Ectodermal cell (in vitro differentiated cells): ENCODE results near the gene ALG2.

Experiments
- H3K27ac ChIP-seq: 2 replicates; pipeline ENCODE4 v1.7.0; 2013; ENCODE audit warnings: mild to moderate bottlenecking, low read depth, low read length; ENCODE audit not compliant: insufficient read depth, poor library complexity, severe bottlenecking
- H3K27me3 ChIP-seq: 2 replicates; pipeline ENCODE4 v1.7.0; 2013; ENCODE audit warnings: mild to moderate bottlenecking, low read length; ENCODE audit not compliant: insufficient read depth, control insufficient read depth, poor library complexity, severe bottlenecking
- H3K36me3 ChIP-seq: one replicate; pipeline ENCODE4 v1.7.0; 2013; ENCODE audit warnings: low read length; ENCODE audit not compliant: control insufficient read depth, insufficient read depth
- H3K4me1 ChIP-seq: one replicate; pipeline ENCODE4 v1.7.0; 2013; ENCODE audit warnings: low read length; ENCODE audit not compliant: control insufficient read depth, insufficient read depth
- H3K4me3 ChIP-seq: 2 replicates; pipeline ENCODE4 v1.7.0; 2013; ENCODE audit warnings: low read depth, low read length, control low read depth; ENCODE audit not compliant: insufficient read depth
- H3K9me3 ChIP-seq: 2 replicates; pipeline ENCODE4 v1.7.0; 2013; ENCODE audit warnings: mild to moderate bottlenecking, low read length, moderate library complexity; ENCODE audit not compliant: control insufficient read depth
- WGBS, 2 experiments: methylation state at CpG; one replicate each; pipeline ENCODE4 v1.1.7; 2013; ENCODE audit warnings: missing lambda C conversion rate in 2 of 2; 5-methylcytosine and 5-hydroxymethylcytosine counted together

Gene ALG2

DNA sequence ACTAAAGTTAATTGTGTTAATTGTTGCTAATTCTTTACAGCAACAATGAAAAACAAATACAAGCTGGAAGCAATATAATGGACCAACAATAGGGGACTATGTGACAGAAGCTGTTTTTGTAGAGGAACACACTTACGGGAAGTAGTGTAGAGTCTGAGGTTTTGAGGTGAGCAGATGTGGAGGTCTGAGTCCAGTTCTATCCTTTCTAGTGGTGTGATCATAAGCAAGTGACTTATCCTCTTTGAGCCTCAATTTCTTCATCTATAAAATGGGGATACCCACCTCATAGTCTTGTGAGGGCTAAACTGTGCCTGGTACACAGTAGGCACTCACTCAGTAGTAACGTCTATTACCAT is 28.3 kb downstream of the ALG2 start:
- no peak overlapping the region for H3K27ac ChIP-seq
- H3K4me3 ChIP-seq, result no peak overlapping the region
- H3K4me1 ChIP-seq, result no peaks in the 10 kb centered on the region
- WGBS, 2 experiments, result 96 to 100% methylated on average over 2 of the region's 2 CpGs
- H3K27me3 ChIP-seq, result no peaks in the 10 kb centered on the region
- H3K36me3 ChIP-seq, result no peaks in the 10 kb centered on the region
- H3K9me3 ChIP-seq, result no peaks in the 10 kb centered on the region

DNA sequence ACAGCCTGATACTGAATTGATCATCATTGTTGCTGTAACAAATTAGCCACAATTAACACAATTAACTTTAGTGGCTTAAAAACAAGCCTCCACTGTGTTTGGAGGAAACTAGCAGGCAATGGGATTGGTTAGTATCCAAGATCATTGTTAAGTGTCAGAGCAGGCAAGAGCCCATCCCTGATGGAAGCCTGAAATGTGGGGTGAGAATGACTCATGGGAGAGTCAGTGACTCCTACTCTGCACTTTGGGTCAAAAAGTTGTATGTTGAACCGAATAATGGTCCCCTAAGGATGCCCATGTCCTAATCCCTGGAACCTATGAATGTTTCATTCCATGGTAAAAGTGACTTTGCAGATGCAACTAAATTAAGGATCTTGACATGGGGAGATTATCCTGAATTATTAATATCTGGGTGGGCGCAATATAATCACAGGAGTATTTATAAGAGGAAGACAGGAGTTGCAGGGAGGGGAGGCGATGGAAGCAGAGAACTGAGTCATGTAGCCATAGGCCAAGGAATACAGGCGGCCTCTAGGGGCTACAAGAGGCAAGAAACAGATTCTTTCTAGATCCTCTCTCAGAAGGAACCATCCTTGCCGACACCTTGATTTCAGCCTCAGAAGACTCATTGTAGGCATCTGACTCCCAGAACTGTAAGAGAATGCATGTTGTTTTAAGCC is 28.8 kb downstream of the ALG2 start:
- Histone ChIP-seq H3K4me1 (no peaks in the 10 kb centered on the region), H3K27ac (no peak overlapping the region), H3K9me3 (no peaks in the 10 kb centered on the region), H3K36me3 (no peaks in the 10 kb centered on the region), H3K4me3 (no peak overlapping the region), H3K27me3 (no peaks in the 10 kb centered on the region)
- WGBS, 2 experiments, result 82 to 83% methylated on average over 5 of the region's 5 CpGs

DNA sequence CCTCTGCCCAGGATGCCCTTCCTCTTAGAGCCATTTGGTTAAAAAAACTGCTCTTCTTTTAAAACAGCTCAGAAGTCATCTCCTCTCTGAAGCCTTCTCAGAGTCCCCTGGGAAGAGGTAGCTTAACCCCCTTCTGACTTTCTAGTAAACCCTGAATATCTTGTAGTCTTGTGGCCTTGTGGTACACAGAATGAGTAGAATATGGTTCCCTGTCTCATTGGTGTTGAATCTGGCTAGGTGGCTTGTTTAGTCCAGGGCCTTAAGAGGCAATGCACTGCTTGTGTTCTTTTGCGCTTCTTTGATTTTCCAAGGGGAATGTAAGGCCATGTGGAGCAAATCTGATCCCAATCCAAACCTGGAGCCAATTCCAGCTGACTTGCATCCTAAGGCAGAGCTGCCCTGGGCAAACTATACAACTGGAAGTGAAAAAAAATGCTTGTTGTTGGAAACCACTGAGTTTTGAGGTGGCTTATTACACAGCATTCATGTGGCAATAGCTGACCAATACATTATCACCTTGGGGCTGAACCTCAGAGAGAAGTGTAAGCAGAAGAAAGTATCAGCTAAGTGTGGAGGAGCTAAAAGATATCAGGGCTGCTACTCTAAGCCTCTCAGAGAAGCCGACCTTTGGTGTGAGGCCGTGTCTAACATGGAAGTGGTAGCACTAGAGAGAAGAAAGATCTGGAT is 31.0 kb downstream of the ALG2 start:
- Histone ChIP-seq H3K36me3 (no peaks in the 10 kb centered on the region), H3K9me3 (no peaks in the 10 kb centered on the region), H3K4me3 (no peak overlapping the region), H3K27ac (no peak overlapping the region), H3K27me3 (no peaks in the 10 kb centered on the region), H3K4me1 (no peaks in the 10 kb centered on the region)
- WGBS, 2 experiments, result 80 to 86% methylated on average over 3 of the region's 3 CpGs

DNA sequence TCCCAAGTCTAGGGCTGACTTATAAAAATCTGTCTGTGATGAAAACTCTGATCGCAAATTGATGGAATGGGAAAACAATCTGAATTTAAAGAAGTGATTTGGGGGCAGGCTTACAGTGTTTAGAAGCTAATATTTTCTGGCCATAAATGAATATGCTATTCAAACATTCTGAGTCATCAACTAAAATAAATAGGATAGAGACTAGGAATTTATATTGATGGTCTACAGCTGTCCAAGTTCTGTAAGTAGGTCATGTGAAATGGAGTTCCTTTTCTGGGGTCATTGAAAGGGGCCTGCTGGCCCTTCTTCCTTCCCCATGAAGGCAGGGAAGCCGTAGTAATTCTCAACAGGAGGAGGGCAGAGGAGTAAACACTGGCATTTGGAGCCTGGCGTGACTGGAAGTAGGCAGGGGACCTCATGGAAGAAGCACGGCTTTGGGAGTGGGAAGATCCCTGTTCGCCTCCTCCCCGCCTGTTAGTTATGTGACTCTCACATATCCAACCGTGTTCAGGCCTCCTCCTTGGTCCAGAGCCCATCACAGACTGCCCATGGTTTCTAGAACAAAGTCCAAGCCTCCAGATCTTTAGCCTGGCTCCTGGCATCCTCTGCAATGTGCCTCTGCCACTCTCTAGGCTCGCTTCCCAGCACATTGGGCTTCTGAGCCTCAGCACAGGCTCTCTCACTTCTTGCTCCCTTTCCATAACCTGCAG is 31.7 kb downstream of the ALG2 start:
- no peaks in the 10 kb centered on the region for H3K4me1 ChIP-seq
- H3K27me3 ChIP-seq, result no peaks in the 10 kb centered on the region
- H3K4me3 ChIP-seq, result no peak overlapping the region
- no peak overlapping the region for H3K27ac ChIP-seq
- no peaks in the 10 kb centered on the region for H3K9me3 ChIP-seq
- WGBS, 2 experiments, result 88 to 92% methylated on average over 8 of the region's 8 CpGs
- H3K36me3 ChIP-seq, result no peaks in the 10 kb centered on the region

DNA sequence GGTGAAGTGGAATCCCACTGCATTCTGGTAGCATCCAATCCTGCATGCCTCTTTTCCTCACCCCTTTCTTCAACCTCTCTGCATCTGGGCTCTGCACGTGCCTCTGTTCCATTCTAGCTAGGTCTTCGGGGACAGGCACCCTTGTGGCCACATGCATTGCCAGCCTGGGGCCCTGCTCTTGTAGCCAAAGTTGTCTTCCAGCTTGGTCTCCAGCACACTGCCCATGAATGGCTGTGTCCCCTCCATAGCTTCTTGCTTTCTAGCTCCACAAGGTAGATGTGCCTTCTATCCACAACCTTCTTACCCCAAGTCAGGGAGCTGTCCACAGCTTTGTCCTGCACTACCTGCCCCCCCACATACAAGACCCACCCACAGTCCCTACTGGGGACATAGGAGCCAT is 32.6 kb downstream of the ALG2 start:
- 64 to 65% methylated on average over 2 of the region's 2 CpGs for WGBS, 2 experiments
- no peaks in the 10 kb centered on the region for H3K4me1 ChIP-seq
- no peaks in the 10 kb centered on the region for H3K9me3 ChIP-seq
- no peaks in the 10 kb centered on the region for H3K36me3 ChIP-seq
- H3K4me3 ChIP-seq, result no peak overlapping the region
- no peaks in the 10 kb centered on the region for H3K27me3 ChIP-seq
- H3K27ac ChIP-seq, result no peak overlapping the region

DNA sequence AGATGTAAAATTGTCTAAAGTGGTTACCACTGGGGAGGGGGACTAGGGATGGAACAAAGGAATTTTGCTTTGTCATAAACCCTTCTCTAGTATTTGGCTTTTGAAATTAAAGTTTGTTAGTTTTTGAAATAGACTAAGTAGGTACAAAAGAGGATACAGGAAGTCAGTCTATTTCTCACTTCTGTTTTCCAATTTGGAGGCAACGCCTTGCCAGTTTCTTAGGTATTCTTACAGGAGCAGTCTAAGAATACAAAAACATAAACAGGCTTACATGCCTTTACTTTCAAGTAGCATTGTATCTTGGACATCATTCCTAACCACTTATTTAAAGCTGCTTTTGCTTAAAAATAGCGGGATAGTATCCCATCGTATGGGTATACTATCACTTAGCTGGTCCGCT is 34.4 kb downstream of the ALG2 start:
- Histone ChIP-seq H3K4me3 (no peak overlapping the region), H3K27ac (no peak overlapping the region), H3K4me1 (no peaks in the 10 kb centered on the region), H3K27me3 (no peaks in the 10 kb centered on the region), H3K9me3 (no peaks in the 10 kb centered on the region), H3K36me3 (no peaks in the 10 kb centered on the region)
- 83 to 94% methylated on average over 4 of the region's 4 CpGs for WGBS, 2 experiments

DNA sequence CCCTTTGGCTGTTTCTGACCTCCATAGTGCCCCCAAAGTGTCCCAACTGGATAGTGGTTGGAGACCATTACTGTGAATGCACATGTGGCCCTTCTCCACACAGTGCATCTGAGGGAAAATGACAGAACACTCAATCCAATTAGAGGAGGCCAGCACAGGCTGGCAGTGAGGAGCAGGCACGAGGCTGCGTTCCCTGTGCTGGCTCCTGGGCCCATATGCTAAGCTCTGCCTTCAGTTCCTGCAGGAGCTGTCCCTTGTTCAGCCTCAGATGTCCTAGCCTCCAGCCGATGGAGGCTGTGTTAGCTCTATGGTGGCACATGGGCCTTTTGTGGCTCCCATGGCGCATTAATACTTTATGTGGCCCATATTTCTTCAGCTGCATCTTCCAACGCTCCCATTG is 35.8 kb downstream of the ALG2 start:
- Histone ChIP-seq H3K27me3 (no peaks in the 10 kb centered on the region), H3K4me3 (no peak overlapping the region), H3K4me1 (no peaks in the 10 kb centered on the region), H3K9me3 (no peaks in the 10 kb centered on the region), H3K36me3 (no peaks in the 10 kb centered on the region), H3K27ac (no peak overlapping the region)
- WGBS, 2 experiments, result 94 to 96% methylated on average over 5 of the region's 5 CpGs

DNA sequence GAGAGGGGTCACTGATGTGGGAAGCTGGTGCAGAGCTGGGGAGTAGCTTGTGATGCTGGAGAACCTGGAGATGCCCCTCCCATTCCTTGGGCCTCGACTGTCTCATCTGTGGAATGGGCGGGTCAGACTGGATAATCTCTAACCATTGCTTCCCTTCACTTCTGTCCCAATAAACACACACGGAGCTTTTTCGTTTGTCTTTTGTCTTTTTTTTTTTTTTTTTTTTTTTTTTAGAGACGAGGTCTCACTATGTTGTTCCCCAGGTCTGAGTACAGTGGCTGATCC is 36.5 kb downstream of the ALG2 start:
- no peak overlapping the region for H3K27ac ChIP-seq

DNA sequence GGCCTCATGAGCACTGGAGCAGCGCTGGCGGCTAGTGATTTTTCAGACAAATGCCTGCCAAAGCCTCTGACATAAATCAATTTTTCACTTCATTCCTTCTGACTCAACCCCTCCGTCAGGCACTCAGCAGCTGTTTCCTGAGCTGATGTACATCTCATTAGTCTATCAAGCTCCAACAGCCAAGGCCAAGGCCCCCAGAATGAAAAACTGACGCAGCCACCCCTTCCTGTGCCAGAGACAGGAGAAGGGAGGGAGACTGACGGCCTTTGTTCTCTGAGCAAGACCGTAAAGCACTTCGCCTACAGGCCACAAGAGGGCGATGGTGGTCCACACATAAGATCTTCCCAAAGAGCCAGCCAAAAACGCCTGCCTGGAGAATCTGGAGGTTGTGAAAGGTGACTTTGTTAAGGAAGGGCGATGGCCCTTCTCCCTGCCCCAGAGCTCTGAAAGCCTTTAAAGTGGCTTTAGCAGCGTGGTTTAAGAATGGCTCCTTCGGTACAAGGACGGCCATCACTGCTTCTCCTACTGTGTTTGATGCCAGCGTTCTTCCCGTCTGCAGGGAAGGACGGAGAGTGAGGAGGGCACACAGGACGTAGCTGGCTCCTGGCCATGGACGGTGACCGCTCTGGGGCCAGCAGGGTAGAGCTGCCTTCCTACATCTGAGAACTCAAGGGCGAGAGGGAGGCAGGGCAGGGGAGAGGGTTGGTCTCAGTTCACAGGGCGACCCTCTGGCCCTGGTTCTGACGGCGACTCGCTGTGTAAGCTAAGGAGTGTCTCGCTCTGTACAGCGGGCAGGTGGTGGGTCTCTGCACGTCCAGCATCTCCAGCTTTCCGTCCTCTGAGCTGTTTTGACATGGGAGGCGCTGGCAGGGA is 37.0 kb downstream of the ALG2 start:
- no peak overlapping the region for H3K4me3 ChIP-seq
- no peak overlapping the region for H3K27ac ChIP-seq
- 61 to 64% methylated on average over 29 of the region's 29 CpGs for WGBS, 2 experiments
- no peaks in the 10 kb centered on the region for H3K27me3 ChIP-seq
- H3K36me3 ChIP-seq, result no peaks in the 10 kb centered on the region
- no peaks in the 10 kb centered on the region for H3K9me3 ChIP-seq
- no peaks in the 10 kb centered on the region for H3K4me1 ChIP-seq

More for the DNA sequence above, 36.5 kb downstream of the ALG2 start:
- 95 to 98% methylated on average over 5 of the region's 5 CpGs for WGBS, 2 experiments
- Histone ChIP-seq H3K4me3 (no peak overlapping the region), H3K27me3 (no peaks in the 10 kb centered on the region), H3K36me3 (no peaks in the 10 kb centered on the region), H3K4me1 (no peaks in the 10 kb centered on the region), H3K9me3 (no peaks in the 10 kb centered on the region)

DNA sequence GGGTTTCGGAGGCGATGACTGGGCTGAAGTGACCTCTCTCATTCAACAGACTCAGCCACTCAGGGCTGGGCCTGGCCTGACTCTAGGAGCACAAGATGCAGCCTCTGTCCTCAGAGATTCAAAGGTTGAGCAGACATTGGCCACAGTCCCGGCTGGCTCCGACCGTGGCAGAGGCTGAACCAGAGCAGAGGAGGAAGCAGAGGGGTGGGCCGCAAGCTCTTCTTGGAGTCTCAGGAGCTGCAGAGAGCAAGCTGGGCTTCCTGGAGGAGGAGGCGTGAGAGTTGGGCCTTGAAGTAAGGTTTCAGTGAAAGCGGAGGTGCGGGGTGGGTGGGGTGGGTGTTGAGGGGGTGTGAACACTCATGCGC is 37.6 kb downstream of the ALG2 start:
- 81 to 83% methylated on average over 10 of the region's 10 CpGs for WGBS, 2 experiments
- no peak overlapping the region for H3K27ac ChIP-seq
- no peaks in the 10 kb centered on the region for H3K27me3 ChIP-seq
- no peaks in the 10 kb centered on the region for H3K36me3 ChIP-seq
- no peaks in the 10 kb centered on the region for H3K4me1 ChIP-seq
- H3K9me3 ChIP-seq, result no peaks in the 10 kb centered on the region
- no peak overlapping the region for H3K4me3 ChIP-seq
